Upper lobe of left lung (tissue), 4 donors: ENCODE results near the gene DNAH3.

ENCODE experiments used
- CTCF ChIP-seq, 6 experiments: fragments of 450-650 bp in 4 of 6; fragments of 200-600 bp in 2 of 6; sonication (generic) in 2 of 6; IDR thresholded peaks; one replicate each; pipeline ENCODE4 v1.5.1; 2016 to 2019; ENCODE audit warnings: antibody characterized with exemption in 6 of 6
- EP300 ChIP-seq, 4 donors: sonication (generic); formaldehyde crosslinking; IDR thresholded peaks; one replicate each; pipeline ENCODE4 v1.5.1; 2017; ENCODE audit warnings: antibody characterized with exemption in 4 of 4, control low read depth in 2 of 4
- POLR2A ChIP-seq, 4 donors: fragments of 450-650 bp; IDR thresholded peaks; one replicate each; pipeline ENCODE4 v1.5.1; 2016 to 2017; ENCODE audit warnings: antibody characterized with exemption in 4 of 4, mild to moderate bottlenecking in 2 of 4
- POLR2AphosphoS5 ChIP-seq, 2 donors: sonication (generic); formaldehyde crosslinking; IDR thresholded peaks; one replicate each; pipeline ENCODE4 v1.5.1; 2017; ENCODE audit warnings: antibody characterized with exemption in 2 of 2

GRCh38 chr16:20923876-20924275 is 226.8 kb downstream of the DNAH3 start:
- TF ChIP-seq CTCF (IDR thresholded peaks at IDR 0.05) (no peak), POLR2A (IDR thresholded peaks at IDR 0.05) (no peak), EP300 (IDR thresholded peaks at IDR 0.05) (no peak), POLR2AphosphoS5 (IDR thresholded peaks at IDR 0.05) (no peak)
